ENCODE measurements around the gene RUNX1. TPM values are rescaled to one million over a fixed set of nuclear protein-coding genes. Genes with fewer than 3 reads are reported as not detected.

Gene RUNX1
- total and polyA plus RNA-seq, 2 of the 13 experiments (the other 11 are each of a cell fraction or from before 2014, with no cell fraction given), result 5.4 to 6.4 TPM

DNA sequence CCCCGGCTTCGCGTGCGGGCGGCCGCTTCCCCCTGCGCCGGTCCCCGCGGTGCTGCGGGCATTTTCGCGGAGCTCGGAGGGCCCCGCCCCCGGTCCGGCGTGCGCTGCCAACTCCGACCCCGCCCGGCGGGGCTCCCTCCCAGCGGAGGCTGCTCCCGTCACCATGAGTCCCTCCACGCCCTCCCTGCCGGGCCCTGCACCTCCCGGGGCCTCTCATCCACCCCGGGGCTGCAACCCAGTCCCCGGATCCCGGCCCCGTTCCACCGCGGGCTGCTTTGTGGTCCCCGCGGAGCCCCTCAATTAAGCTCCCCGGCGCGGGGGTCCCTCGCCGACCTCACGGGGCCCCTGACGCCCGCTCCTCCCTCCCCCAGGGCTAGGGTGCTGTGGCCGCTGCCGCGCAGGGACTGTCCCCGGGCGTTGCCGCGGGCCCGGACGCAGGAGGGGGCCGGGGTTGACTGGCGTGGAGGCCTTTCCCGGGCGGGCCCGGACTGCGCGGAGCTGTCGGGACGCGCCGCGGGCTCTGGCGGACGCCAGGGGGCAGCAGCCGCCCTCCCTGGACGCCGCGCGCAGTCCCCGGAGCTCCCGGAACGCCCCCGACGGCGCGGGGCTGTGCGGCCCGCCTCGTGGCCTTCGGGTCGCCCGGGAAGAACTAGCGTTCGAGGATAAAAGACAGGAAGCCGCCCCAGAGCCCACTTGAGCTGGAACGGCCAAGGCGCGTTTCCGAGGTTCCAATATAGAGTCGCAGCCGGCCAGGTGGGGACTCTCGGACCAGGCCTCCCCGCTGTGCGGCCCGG, 159.2 kb downstream of the RUNX1 start (continued):
- TF ChIP-seq, protein P1, sequence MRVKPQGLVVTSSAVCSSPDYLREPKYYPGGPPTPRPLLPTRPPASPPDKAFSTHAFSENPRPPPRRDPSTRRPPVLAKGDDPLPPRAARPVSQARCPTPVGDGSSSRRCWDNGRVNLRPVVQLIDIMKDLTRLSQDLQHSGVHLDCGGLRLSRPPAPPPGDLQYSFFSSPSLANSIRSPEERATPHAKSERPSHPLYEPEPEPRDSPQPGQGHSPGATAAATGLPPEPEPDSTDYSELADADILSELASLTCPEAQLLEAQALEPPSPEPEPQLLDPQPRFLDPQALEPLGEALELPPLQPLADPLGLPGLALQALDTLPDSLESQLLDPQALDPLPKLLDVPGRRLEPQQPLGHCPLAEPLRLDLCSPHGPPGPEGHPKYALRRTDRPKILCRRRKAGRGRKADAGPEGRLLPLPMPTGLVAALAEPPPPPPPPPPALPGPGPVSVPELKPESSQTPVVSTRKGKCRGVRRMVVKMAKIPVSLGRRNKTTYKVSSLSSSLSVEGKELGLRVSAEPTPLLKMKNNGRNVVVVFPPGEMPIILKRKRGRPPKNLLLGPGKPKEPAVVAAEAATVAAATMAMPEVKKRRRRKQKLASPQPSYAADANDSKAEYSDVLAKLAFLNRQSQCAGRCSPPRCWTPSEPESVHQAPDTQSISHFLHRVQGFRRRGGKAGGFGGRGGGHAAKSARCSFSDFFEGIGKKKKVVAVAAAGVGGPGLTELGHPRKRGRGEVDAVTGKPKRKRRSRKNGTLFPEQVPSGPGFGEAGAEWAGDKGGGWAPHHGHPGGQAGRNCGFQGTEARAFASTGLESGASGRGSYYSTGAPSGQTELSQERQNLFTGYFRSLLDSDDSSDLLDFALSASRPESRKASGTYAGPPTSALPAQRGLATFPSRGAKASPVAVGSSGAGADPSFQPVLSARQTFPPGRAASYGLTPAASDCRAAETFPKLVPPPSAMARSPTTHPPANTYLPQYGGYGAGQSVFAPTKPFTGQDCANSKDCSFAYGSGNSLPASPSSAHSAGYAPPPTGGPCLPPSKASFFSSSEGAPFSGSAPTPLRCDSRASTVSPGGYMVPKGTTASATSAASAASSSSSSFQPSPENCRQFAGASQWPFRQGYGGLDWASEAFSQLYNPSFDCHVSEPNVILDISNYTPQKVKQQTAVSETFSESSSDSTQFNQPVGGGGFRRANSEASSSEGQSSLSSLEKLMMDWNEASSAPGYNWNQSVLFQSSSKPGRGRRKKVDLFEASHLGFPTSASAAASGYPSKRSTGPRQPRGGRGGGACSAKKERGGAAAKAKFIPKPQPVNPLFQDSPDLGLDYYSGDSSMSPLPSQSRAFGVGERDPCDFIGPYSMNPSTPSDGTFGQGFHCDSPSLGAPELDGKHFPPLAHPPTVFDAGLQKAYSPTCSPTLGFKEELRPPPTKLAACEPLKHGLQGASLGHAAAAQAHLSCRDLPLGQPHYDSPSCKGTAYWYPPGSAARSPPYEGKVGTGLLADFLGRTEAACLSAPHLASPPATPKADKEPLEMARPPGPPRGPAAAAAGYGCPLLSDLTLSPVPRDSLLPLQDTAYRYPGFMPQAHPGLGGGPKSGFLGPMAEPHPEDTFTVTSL (CRISPR knock-in tag; IDR thresholded peaks at IDR 0.05; ENCODE audit: borderline replicate concordance), result 0 out of 2 replicates have a peak, but pooled peaks have one; percentile 31
- TF ChIP-seq ZNF672 (CRISPR knock-in tag; IDR thresholded peaks at IDR 0.05) (no peak), ZFY (CRISPR knock-in tag; IDR thresholded peaks at IDR 0.05) (peak; percentile 63), ZSCAN12 (CRISPR knock-in tag; IDR thresholded peaks at IDR 0.05) (0 out of 2 replicates have a peak, but pooled peaks have one; percentile 53), ARNT (IDR thresholded peaks at IDR 0.05) (no peak), ZNF746 (CRISPR knock-in tag; IDR thresholded peaks at IDR 0.05) (no peak), TARDBP (CRISPR knock-in tag; IDR thresholded peaks at IDR 0.05) (peak; percentile 4; the same call in 1 of the 2 replicates), XRCC5 (optimal IDR thresholded peaks at IDR 0.05; ENCODE audit: low read length) (peak; percentile 68), HMG20B (CRISPR knock-in tag; conservative IDR thresholded peaks at IDR 0.05) (no peak), CEBPG (CRISPR knock-in tag; IDR thresholded peaks at IDR 0.05) (no peak), GABPB1 (CRISPR knock-in tag; IDR thresholded peaks at IDR 0.05) (peak; percentile 55; the same call in 1 of the 2 replicates), POLR2G (IDR thresholded peaks at IDR 0.05; ENCODE audit: low read depth, low read length) (peak; percentile 63), TOPORS (CRISPR knock-in tag; IDR thresholded peaks at IDR 0.05) (no peak), PHF21A (CRISPR knock-in tag; IDR thresholded peaks at IDR 0.05) (peak; percentile 73), MTA1 (CRISPR knock-in tag; IDR thresholded peaks at IDR 0.05; ENCODE audit: borderline replicate concordance) (0 out of 2 replicates have a peak, but pooled peaks have one; percentile 43), ZSCAN31 (CRISPR knock-in tag; IDR thresholded peaks at IDR 0.05; ENCODE audit: low read depth) (0 out of 2 replicates have a peak, but pooled peaks have one; percentile 47), ARID4A (CRISPR knock-in tag; IDR thresholded peaks at IDR 0.05; ENCODE audit: borderline replicate concordance) (peak; percentile 53; the same call in 1 of the 2 replicates), KDM2A (CRISPR knock-in tag; IDR thresholded peaks at IDR 0.05; ENCODE audit: borderline replicate concordance, low read depth) (peak; percentile 24; the same call in 1 of the 2 replicates)
- TF ChIP-seq, protein P2, sequence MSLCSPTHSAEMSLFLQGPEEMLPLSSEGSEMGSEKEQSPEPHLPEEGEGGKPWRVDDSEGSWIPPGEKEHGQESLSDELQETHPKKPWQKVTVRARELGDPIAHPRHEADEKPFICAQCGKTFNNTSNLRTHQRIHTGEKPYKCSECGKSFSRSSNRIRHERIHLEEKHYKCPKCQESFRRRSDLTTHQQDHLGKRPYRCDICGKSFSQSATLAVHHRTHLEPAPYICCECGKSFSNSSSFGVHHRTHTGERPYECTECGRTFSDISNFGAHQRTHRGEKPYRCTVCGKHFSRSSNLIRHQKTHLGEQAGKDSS (CRISPR knock-in tag; IDR thresholded peaks at IDR 0.05; ENCODE audit: borderline replicate concordance, low read depth), result no peak

Measured in HepG2 (cell line).